Fibroblast of skin of abdomen (primary cell): Measurements from ENCODE around the gene BBX.

ENCODE experiments used
- DNase-seq: peaks from one replicate; pipeline ENCODE4 v3.0.0-alpha.2; 2013

The BBX gene

GRCh38 chr3:107753494-107753893 is 230.7 kb downstream of the BBX start:
- peak; percentile 30 for DNase-seq

DNA sequence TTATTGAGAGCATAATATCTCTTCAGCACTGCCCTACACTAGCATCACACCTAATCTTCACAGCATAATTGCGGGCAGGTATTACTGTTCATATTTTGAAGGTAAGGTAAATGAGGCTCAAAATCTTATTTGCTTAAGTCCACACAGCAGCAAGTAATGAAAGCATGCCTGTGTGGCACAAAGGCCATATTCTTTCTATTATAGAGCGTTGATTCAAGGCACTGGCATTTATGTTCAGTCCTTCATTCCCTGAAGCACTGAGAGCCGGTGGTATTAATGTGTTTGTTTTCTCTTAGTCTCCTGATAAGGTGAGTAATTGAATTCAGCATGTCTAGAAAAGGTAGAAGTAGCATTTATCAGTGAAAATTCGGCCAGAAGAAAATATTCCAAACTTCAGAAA is 231.2 kb downstream of the BBX start:
- DNase-seq = no peak

- DNase-seq = no peak
Measured at GRCh38 chr3:107756649-107757048, 233.9 kb downstream of the BBX start.

- DNase-seq = no peak
Measured at GRCh38 chr3:107757140-107757539, 234.4 kb downstream of the BBX start.

GRCh38 chr3:107760144-107760543 is 237.4 kb downstream of the BBX start:
- DNase-seq = no peak

DNA sequence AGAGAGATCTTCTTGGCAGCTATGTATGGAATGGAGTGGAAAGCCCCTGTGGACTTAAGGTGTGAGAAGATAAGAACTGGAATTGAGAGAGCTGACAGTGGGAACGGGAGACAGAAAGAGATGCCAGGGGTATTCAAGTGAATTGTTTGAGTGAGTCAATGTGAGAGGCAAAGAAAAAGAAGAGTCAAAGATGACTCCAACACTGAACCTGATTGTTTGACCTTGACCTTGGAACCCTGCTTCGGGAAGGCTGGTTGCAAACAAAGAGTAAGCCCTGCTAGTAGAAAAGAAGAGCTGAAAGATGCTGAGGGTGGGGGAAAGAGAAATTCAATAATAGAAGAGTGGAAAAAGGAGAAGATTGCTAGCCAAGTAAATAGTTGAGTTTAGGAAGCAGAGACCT is 238.6 kb downstream of the BBX start:
- no peak for DNase-seq

DNA sequence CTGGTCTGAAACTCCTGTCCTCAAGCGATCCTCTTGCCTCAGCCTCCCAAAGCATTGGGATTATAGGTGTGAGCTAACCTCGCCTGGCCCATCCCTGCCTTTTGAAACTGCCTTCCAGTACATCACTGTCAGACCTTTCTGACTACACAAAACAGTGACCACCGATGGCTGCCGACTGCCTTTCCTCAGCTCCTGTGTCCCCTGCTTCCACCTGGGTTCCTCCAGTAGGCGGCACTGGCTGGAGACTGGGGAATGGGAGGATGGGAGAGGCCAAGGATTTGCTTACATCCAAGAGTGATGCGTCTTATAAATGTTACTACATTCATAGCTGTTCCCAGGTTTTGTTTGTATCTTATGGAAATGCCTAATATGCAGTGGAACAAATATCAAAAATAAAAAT is 242.8 kb downstream of the BBX start:
- no peak for DNase-seq

DNA sequence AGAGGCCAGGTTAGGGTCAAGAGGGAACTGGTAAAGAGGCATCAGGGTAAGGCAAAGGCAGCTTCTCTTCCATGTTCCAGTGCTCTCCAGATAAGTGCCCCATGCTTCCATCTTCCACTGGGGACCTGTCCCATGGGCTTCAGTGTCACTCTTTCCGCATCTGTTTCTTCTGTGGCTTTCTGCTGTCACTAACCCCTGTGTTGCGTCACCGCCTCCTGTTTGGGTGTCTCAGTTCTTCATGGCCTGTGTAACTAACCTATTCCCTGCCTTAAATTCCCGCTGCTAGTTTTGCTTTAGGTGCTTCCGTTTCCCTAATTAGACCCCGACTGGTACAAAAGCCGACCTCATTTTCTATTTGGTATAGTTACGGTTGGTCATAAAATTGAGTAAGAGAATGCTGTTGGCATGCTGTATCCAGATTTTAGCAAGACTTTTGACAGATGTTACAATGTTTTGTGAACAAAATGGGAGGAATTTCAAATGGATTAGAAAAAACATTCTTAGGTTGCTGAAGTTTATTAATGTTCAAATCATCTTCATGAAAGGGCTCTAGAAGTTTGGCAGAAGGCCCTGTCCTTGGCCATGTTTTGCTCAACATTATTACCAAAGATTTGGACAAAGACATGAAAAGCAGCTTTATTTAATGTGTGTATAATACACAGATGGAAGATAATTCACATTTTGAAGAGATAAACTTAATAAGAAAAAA is 245.3 kb downstream of the BBX start:
- DNase-seq = peak; percentile 10

DNA sequence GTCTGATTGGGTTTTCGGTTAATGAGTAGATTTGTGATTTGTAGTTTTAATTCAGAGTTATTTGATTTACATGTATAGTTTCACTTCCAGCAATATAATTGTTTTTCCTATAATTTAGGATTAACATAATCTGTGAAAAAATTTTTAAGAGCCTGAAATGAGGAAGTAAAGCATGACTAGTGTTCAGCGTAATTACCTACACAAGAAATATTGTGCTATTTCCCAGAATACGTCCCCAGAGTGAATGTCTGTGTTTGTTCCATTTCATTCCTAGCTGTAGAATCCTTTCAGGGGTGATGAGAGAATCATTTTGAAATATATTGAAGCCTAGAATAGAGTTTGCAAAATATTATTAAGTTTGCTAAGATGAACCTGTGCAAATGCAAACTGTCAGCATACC is 247.1 kb downstream of the BBX start:
- DNase-seq = no peak

DNA sequence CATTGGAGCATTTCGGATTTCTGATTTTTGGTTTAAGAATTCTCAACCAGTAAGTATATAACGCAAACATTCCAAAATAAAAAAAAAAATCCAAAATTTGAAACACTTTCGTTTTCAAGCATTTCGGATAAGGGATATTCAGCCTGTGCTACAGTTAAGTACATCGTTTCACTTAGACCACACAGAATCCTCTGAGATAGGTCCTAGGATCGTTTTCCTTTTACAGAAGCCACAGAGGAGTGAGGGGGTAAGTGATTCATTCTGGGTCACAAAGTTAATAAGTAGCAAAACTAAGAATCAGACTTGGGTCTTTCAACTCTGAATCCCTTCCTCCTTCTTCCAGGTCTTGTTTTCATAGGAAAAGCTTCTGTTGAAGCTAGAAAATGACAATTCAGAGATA is 249.3 kb downstream of the BBX start:
- no peak for DNase-seq

DNA sequence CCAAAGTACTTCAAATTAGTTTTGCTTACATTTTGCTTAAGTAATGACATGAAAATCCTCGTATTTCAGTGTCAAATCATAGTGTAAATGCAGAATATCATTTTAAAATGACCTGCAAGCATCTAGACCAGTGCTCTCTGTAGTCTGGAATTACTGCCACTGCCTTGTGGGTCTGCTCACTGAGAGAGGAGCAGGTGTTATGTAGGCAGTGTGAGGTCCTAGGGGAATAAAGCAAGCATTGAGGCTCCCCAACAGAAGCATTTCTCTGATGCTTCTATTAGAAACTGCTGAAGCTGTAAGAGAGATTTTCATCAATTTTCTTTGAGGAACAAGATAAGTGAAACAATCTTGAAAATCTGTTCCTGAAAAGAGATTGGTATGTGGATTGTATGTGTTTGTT is 253.2 kb downstream of the BBX start:
- no peak for DNase-seq

DNA sequence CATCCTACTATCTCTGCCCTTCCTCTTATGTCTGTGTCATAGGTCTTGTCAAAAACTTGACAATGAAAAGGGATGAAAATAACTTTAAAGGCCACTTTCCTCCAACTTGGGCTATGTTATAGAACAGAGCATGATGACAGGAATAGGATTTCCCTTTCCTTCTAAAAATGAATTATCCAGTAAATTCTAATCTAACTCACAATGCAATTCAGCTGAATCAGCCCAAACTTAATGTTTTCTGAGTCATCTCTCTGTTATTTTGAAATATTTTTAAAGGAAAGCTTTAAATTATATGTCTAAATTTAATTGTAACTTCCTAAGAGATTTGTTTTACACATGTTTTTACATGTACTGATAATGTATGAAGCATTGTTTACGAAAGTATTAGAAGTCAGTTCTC is 258.5 kb downstream of the BBX start:
- DNase-seq = no peak

DNA sequence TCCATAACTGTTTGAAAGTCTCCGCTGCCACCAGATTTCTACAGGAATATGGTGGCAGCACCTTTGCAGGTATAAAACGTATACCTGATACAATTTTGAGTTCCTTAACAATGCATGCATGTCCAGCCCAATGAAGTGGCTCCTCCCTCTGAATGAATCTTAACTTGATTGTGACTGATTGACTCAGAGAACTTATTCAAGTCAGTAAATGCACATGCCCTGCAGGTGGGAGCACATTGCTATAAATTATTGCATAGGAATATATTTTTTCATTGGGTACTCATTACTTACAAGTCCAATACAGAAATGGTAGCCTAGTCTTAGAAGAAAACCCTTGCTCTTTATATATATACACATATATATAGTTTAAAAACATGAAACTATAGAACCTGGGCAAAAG is 259.3 kb downstream of the BBX start:
- DNase-seq = no peak

GRCh38 chr3:107790612-107791011 is 267.9 kb downstream of the BBX start:
- no peak for DNase-seq

DNA sequence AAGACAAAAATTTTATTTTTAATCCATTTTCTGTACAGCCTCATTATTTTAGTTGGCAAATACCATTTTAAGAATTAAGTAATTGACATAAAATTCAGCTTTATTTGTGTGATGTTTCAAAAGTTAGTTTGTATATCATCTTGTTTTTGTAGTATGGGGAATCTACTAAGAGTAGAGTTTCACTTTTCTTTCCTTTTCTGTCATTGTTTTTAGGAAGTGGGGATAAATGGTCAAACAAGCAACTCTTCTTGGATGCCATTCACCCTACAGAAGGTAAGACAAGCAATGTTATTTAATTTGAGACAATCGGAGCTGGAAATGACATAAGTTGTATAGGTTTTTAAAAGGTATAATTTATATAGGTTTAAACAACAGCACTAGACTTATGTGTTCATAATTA is 268.3 kb downstream of the BBX start:
- no peak for DNase-seq

DNA sequence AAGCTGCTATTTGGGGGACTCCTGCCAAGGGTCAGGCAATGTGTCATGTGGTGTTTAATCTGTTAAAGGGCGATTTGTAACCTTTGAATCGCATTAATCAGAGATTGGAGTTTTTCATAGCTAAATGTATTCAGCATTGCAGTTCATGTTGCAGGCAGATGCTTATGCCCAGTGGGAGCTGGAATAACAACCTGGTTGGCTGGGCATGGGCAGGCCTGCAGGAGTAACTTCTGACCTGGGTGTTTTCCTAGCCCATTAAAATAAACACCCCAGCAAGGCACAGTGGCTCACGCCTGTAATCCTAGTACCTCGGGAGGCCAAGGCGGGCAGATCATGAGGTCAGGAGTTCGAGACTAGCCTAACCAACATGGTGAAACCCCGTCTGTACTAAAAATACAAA is 268.7 kb downstream of the BBX start:
- DNase-seq = no peak

- no peak for DNase-seq
Measured at GRCh38 chr3:107794664-107795443, 272.1 kb downstream of the BBX start.

DNA sequence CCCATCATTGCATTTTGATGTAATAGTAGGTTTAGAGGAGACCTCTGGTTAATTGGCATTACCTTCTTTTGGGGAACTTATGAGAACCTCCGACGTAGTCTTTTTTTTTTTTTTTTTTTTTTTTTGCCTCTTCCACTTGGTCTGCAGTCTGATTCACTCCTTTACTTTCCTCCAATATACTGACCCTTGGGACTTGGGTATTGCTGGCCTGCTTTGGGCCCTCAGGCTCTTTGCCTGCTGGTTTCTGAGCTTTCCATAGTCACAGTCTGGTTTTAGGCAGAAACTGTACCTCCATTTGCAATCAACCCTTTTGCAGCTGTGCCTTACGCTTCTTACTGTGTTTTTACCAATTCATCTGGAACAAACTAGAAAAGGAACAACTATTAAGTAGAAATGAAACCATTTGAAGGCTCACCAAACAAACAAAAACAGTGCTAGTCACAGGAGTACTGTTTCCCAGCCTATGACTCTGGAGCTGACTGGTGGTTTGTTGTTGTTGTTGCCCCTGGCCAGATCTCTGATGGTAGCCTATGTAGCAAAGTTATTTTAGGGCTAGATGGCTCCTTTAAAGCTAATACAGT is 272.8 kb downstream of the BBX start:
- no peak for DNase-seq

DNA sequence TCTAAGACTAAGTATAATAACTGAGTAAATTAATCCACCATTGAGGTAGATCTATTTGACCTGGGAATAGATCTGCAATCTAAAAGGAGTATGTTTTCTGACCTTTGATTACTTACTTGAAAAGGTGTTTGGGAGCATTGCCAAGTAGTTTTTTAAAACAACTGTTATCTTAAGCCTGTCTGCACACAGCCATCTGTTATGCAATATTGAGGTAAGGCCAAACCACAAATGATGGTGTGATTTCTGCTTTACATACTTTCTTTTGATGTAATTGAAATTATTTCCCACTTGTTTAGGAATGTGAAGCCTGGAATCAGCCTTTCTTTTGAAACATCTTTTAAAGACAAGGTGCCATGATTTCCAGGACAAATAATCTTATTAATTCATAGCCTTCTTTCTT is 274.0 kb downstream of the BBX start:
- DNase-seq = peak; percentile 72

GRCh38 chr3:107797586-107797985 is 274.8 kb downstream of the BBX start:
- no peak for DNase-seq

DNA sequence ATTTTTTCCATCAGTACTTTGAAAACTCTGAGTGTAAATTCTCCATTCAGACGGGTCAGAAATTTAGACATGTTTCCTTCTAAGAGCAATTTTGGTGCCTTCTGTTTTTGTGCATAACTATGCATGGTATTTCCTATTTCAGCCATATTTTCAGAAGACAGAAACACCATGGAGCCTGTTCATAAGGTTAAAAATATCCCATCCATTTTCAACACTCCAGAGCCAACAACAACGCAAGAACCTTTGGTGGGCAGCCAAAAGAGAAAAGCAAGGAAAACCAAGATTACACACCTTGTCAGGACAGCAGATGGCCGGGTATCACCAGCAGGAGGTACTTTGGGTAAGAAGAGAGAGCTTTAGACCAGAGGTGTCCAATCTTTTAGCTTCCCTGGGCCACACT is 275.6 kb downstream of the BBX start:
- DNase-seq = peak; percentile 56

GRCh38 chr3:107800710-107801109 is 277.9 kb downstream of the BBX start:
- DNase-seq = no peak

GRCh38 chr3:107803170-107803569 is 280.4 kb downstream of the BBX start:
- no peak for DNase-seq

DNA sequence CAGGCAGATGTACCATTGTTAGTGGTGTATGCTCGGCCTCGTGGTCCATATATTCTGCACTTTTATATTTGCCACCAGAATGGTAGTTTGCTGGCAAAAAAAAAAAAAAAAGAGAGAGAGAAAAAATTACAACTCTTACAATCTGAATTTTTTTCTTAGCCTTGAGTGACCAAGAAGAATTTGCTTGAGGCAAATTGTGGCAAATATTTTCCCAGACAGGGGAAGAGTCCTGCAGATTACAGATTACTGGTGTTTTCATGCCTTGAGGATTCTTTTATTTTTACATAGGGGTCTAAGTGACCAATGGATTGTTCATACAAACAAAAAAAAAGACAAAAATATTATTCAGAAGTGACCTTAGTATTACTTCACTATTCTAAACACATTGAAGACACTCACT is 283.3 kb downstream of the BBX start:
- DNase-seq = no peak
